Stomach (tissue), 9 donors: ENCODE measurements around the gene ADAMTS6. TPM values are rescaled to one million over a fixed set of nuclear protein-coding genes. Genes with fewer than 3 reads are reported as not detected.
"Not testable (repeated sequence)": the region's sequence is repeated elsewhere in the genome, so short reads cannot be mapped to it uniquely, and the experiment has no call there.

Experiments used
- DNase-seq, 2 donors: peaks; one replicate each; pipeline versions ENCODE4 v3.0.0 to v3.0.0-alpha.2; 2013 to 2019
- H3K27ac ChIP-seq, 5 donors: fragments of 200-600 bp in 4 of 5; sonication (generic) in 4 of 5; one replicate each; pipeline ENCODE4 v1.5.1; 2013 to 2019; ENCODE audit warnings: mild to moderate bottlenecking in 1 of 5, moderate library complexity in 1 of 5
- H3K27me3 ChIP-seq, 3 donors: fragments of 200-600 bp; sonication (generic); one replicate each; pipeline ENCODE4 v1.5.1; 2017 to 2019; ENCODE audit warnings: mixed run types in 1 of 3
- H3K36me3 ChIP-seq, 4 donors: fragments of 200-600 bp; sonication (generic); 1 replicate in 3 of 4; 2 replicates in 1 of 4; pipeline ENCODE4 v1.5.1; 2016 to 2019
- H3K4me1 ChIP-seq, 4 donors: fragments of 200-600 bp; sonication (generic); one replicate each; pipeline ENCODE4 v1.5.1; 2016 to 2019
- H3K4me3 ChIP-seq, 4 donors: fragments of 200-600 bp; sonication (generic) in 3 of 4; one replicate each; pipeline ENCODE4 v1.5.1; 2016 to 2019; ENCODE audit warnings: mild to moderate bottlenecking in 1 of 4
- H3K9me3 ChIP-seq, 4 donors: fragments of 200-600 bp; sonication (generic); one replicate each; pipeline ENCODE4 v1.5.1; 2016 to 2019
- EP300 ChIP-seq: sonication (generic); formaldehyde crosslinking; IDR thresholded peaks from one replicate; pipeline ENCODE4 v1.6.1; 2017; ENCODE audit warnings: antibody characterized with exemption
- POLR2A ChIP-seq, 4 donors: fragments of 450-650 bp; IDR thresholded peaks; one replicate each; pipeline ENCODE4 v1.6.1; 2016; ENCODE audit warnings: antibody characterized with exemption in 4 of 4, control low read depth in 2 of 4, mild to moderate bottlenecking in 1 of 4, moderate library complexity in 1 of 4
- POLR2AphosphoS5 ChIP-seq, 3 donors: sonication (generic); formaldehyde crosslinking; IDR thresholded peaks; one replicate each; pipeline ENCODE4 v1.6.1; 2016; ENCODE audit warnings: antibody characterized with exemption in 3 of 3
- WGBS, 5 donors: extraction: QIAGEN DNeasy Blood & Tissue Kit in 3 of 5; methylation state at CpG; one replicate each; pipeline versions ENCODE4 v1.1.5 to v1.1.7; 2013 to 2018; 5-methylcytosine and 5-hydroxymethylcytosine counted together
- intact Hi-C: fragments of 100-400 bp; cut with DNase I; formaldehyde crosslinking; loops from one replicate; pipeline ENCODE4 v1.15.1; 2023; ENCODE audit warnings: low total_unique reads
- polyA plus RNA-seq, 3 donors: library from polyadenylated mRNA; stranded (reverse); fragments of 200-250 nt; gene quantifications; one replicate each; pipeline ENCODE4 v1.2.3, GENCODE V29; 2013
- total RNA-seq, 5 donors: library from RNA; depleted of rRNA; stranded (reverse); fragments of >200 nt; gene quantifications; one replicate each; pipeline versions ENCODE4 v1.1.0 to v1.2.3, GENCODE V29; 2014 to 2016
- TF ChIP-seq, protein P1 (sequence below), 7 experiments: fragments of 450-650 bp in 4 of 7; fragments of 200-600 bp in 3 of 7; sonication (generic) in 3 of 7; IDR thresholded peaks; one replicate each; pipeline ENCODE4 v1.5.1; 2016 to 2019; ENCODE audit warnings: antibody characterized with exemption in 7 of 7, control low read depth in 2 of 7, mild to moderate bottlenecking in 1 of 7
- donor health status: healthy with polysubstance abuse.
- donor health status: Bipolar disorder and iron deficiency.
- donor health status: healthy.

The ADAMTS6 gene
- total and polyA plus RNA-seq, 8 donors, result 0.15 to 43.3 (median 0.58) TPM; not detected in 1

DNA sequence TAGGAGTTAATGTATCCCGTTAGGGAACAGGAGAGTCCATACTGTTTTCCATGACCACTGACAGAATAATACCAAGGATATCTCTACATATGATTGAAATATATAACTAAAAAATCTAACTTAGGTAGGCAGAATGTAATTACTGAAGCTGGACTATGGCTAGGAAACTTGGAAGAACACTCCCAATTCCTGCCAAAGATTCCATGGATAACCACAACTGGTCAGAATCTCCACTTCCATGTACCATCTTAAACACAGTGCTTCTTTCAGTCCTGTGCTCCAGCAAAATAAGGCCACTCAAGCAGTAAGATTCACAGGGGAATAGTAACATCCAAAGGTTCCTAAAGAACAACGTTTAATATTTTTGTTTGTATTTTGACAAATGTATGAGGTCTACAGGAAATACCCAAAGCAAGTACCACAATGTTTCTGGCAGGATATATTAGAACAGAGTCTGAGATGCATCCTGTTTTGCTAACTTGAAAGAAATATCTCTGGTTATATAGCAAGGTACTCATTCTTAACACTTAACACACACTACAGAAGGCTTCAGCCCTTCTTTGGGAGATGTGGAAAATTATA lies 295.0 kb downstream of the ADAMTS6 start:
- no peak overlapping the region for H3K4me3 ChIP-seq
- intact Hi-C loops, result no loop called here
- H3K27ac ChIP-seq, result no peak overlapping the region
- H3K36me3 ChIP-seq, result no peaks in the 10 kb centered on the region
- no peaks in the 10 kb centered on the region for H3K27me3 ChIP-seq
- DNase-seq, result no peak
- no peaks in the 10 kb centered on the region for H3K4me1 ChIP-seq
- H3K9me3 ChIP-seq, result no peaks in the 10 kb centered on the region
- WGBS, 5 donors, result 70 to 82% (median 81%) methylated on average over 2 of the region's 2 CpGs
- TF ChIP-seq, protein P1, sequence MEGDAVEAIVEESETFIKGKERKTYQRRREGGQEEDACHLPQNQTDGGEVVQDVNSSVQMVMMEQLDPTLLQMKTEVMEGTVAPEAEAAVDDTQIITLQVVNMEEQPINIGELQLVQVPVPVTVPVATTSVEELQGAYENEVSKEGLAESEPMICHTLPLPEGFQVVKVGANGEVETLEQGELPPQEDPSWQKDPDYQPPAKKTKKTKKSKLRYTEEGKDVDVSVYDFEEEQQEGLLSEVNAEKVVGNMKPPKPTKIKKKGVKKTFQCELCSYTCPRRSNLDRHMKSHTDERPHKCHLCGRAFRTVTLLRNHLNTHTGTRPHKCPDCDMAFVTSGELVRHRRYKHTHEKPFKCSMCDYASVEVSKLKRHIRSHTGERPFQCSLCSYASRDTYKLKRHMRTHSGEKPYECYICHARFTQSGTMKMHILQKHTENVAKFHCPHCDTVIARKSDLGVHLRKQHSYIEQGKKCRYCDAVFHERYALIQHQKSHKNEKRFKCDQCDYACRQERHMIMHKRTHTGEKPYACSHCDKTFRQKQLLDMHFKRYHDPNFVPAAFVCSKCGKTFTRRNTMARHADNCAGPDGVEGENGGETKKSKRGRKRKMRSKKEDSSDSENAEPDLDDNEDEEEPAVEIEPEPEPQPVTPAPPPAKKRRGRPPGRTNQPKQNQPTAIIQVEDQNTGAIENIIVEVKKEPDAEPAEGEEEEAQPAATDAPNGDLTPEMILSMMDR (IDR thresholded peaks at IDR 0.05), result no peak
- TF ChIP-seq EP300 (no peak), POLR2AphosphoS5 (IDR thresholded peaks at IDR 0.05) (no peak), POLR2A (IDR thresholded peaks at IDR 0.05) (no peak)

DNA sequence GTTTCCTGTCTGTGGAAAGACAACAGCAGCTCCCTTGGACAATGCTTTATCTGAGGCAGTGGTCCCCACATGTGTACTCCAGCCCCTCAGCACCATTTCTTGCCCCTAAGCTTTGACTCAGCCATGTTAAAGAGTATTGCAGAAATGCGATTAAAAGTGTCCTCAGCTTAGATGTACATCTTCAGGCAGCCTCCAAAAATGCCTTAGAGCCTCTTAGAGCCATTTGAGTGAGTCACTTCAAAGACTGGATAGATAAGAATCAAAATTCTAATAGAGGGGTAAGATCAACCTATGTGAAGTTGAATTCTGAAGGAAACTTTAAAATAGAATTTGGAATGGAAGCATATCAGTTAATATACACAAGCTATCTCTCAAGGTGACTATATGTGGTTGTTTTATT lies 296.3 kb downstream of the ADAMTS6 start:
- DNase-seq, result no peak
- 90 to 100% (median 96%) methylated on average over 1 of the region's 1 CpG for WGBS, 5 donors
- no peak overlapping the region for H3K27ac ChIP-seq
- intact Hi-C loops, result no loop called here
- H3K27me3 ChIP-seq, result no peaks in the 10 kb centered on the region
- H3K4me3 ChIP-seq, result no peak overlapping the region
- H3K4me1 ChIP-seq, result no peaks in the 10 kb centered on the region
- TF ChIP-seq POLR2A (IDR thresholded peaks at IDR 0.05), result no peak
- no peak for TF ChIP-seq POLR2AphosphoS5 (IDR thresholded peaks at IDR 0.05)
- TF ChIP-seq EP300, result no peak
- TF ChIP-seq, protein P1 (IDR thresholded peaks at IDR 0.05), result no peak
- H3K9me3 ChIP-seq, result no peaks in the 10 kb centered on the region
- H3K36me3 ChIP-seq, result no peaks in the 10 kb centered on the region

DNA sequence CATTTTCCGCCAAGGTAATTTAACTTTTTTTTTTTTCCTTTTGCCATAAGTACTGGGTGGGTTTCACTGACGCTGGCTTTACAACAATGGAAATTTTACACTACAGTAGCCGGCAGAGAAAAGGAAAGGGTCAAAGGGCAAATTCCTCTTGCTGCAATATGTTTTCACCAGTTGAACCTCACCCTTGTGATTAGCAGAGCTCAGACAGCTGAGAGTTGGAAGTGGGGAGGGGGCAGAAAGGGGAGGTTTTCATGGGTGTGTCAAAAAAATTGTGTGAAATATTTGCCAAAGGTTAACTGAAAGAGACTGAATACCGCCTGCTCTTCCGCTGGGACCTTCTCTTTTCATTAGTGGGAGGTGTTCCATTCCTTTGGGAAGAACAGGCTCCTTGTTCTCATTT lies 296.9 kb downstream of the ADAMTS6 start:
- H3K36me3 ChIP-seq, result no peaks in the 10 kb centered on the region
- H3K4me3 ChIP-seq, result no peak overlapping the region
- no peak overlapping the region for H3K27ac ChIP-seq
- no peaks in the 10 kb centered on the region for H3K27me3 ChIP-seq
- H3K4me1 ChIP-seq, result no peaks in the 10 kb centered on the region
- intact Hi-C loops, result no loop called here
- DNase-seq, result peak in 1 of 2 donors; percentile 41
- 59 to 72% (median 67%) methylated on average over 5 of the region's 5 CpGs for WGBS, 5 donors
- H3K9me3 ChIP-seq, result no peaks in the 10 kb centered on the region
- TF ChIP-seq, protein P1 (IDR thresholded peaks at IDR 0.05), result no peak
- TF ChIP-seq POLR2A (IDR thresholded peaks at IDR 0.05), result no peak
- no peak for TF ChIP-seq POLR2AphosphoS5 (IDR thresholded peaks at IDR 0.05)
- TF ChIP-seq EP300, result no peak

DNA sequence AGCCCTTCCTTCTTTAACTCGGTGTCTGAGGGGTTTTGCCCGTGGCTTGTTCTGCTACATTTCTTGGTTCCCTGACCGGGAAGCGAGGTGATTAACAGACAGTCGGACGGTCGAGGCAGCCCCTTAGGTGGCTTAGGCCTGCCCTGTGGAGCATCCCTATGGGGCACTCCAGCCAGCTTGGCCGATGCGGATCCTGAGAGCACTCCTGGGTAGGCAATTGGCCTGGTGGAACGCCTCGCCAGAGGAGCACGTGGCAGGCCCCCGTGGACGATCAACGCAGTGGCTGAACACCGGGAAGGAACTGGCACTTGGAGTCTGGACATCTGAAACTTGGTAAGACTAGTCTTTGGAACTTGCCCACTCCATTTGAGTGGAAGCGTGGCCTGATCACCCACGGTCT lies 307.5 kb downstream of the ADAMTS6 start:
- intact Hi-C loops, H3K27ac ChIP-seq, H3K4me3 ChIP-seq, H3K27me3 ChIP-seq, H3K4me1 ChIP-seq, H3K9me3 ChIP-seq, DNase-seq, H3K36me3 ChIP-seq: not testable (repeated sequence)
- 94 to 98% (median 95%) methylated on average over 16 to 18 of the region's 18 CpGs for WGBS, 5 donors

DNA sequence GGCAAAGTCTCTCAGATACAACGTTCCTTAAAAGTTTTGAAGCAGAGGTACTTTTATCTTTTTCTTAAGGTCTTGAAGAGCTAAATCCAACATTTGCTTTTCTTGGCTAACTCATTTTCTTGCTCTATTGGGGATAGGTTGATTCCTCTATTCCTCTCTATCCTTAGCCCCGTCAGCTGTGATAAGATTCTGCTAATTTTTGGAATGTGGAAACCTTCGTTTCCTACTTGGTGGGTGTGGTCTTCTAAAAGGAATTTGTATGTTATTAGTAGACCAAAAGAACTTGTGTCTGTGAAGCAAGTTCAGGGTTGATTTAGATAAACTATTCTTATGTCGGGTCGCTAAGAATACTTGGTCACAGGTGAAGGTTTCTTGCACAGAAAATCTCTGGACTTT lies 308.6 kb downstream of the ADAMTS6 start:
- H3K4me3 ChIP-seq, result no peak overlapping the region
- 75 to 84% (median 77%) methylated on average over 5 of the region's 5 CpGs for WGBS, 5 donors
- no peak for TF ChIP-seq EP300
- TF ChIP-seq, protein P1 (IDR thresholded peaks at IDR 0.05), result no peak
- no peak for TF ChIP-seq POLR2AphosphoS5 (IDR thresholded peaks at IDR 0.05)
- no peak for TF ChIP-seq POLR2A (IDR thresholded peaks at IDR 0.05)
- H3K4me1 ChIP-seq, result no peaks in the 10 kb centered on the region
- intact Hi-C loops, result no loop called here
- H3K27ac ChIP-seq, result no peak overlapping the region
- peaks cover 0 to 8% (median 0%) of the 10 kb centered on the region in 4 donors for H3K36me3 ChIP-seq
- no peak for DNase-seq
- H3K9me3 ChIP-seq, result no peaks in the 10 kb centered on the region
- no peaks in the 10 kb centered on the region for H3K27me3 ChIP-seq
